GM19395 (cell line): ENCODE measurements around the gene NFE2L1.
"Not testable (repeated sequence)": the region's sequence is repeated elsewhere in the genome, so short reads cannot be mapped to it uniquely, and the experiment has no call there.

Source experiments
- ATAC-seq: cut with Tn5 transposase; IDR thresholded peaks from one replicate; pipeline ENCODE4 v1.9.1; 2021; ENCODE audit warnings: mild to moderate bottlenecking, moderate library complexity; ENCODE audit not compliant: unreplicated experiment

The NFE2L1 gene

GRCh38 chr17:48022901-48023300 lies 25.3 kb upstream of the NFE2L1 start:
- no peak for ATAC-seq

GRCh38 chr17:48023400-48024148 lies 24.6 kb upstream of the NFE2L1 start:
- no peak for ATAC-seq

- ATAC-seq, result peak; percentile 10
These were observed 23.8 kb upstream of the NFE2L1 start for GRCh38 chr17:48024149-48025039.

- peak; percentile 81 for ATAC-seq
These were observed 22.9 kb upstream of the NFE2L1 start for GRCh38 chr17:48025040-48025903.

- no peak for ATAC-seq
These were observed 22.2 kb upstream of the NFE2L1 start for GRCh38 chr17:48025904-48026501.

GRCh38 chr17:48026502-48027321 lies 21.4 kb upstream of the NFE2L1 start:
- peak; percentile 34 for ATAC-seq

GRCh38 chr17:48027322-48027981 lies 20.7 kb upstream of the NFE2L1 start:
- no peak for ATAC-seq

- no peak for ATAC-seq
These were observed 19.4 kb upstream of the NFE2L1 start for GRCh38 chr17:48028736-48029135.

GRCh38 chr17:48030531-48030930 lies 17.6 kb upstream of the NFE2L1 start:
- ATAC-seq, result no peak

- ATAC-seq, result no peak
These were observed 16.2 kb upstream of the NFE2L1 start for GRCh38 chr17:48031966-48032365.

- not testable (repeated sequence) for ATAC-seq
These were observed 13.4 kb upstream of the NFE2L1 start for GRCh38 chr17:48034734-48035133.

GRCh38 chr17:48036693-48037035 lies 11.5 kb upstream of the NFE2L1 start:
- no peak for ATAC-seq

- ATAC-seq, result no peak
These were observed 10.9 kb upstream of the NFE2L1 start, which contains the start of gene COPZ2 for GRCh38 chr17:48037036-48037837. COPZ2 (minus strand) TSS chr17:48037797; CDS start chr17:48037777, 20 bp downstream.

- no peak for ATAC-seq
These were observed 10.3 kb upstream of the NFE2L1 start for GRCh38 chr17:48037838-48038323.

GRCh38 chr17:48038687-48039086 lies 9.5 kb upstream of the NFE2L1 start:
- no peak for ATAC-seq

GRCh38 chr17:48043176-48043575 lies 5.0 kb upstream of the NFE2L1 start:
- ATAC-seq, result no peak

- ATAC-seq, result no peak
These were observed 3.3 kb upstream of the NFE2L1 start for GRCh38 chr17:48044851-48045250.

GRCh38 chr17:48045316-48046001 lies 2.7 kb upstream of the NFE2L1 start:
- ATAC-seq, result no peak
